PC-9 (cell line): Measurements from ENCODE around the gene KRT4. TPM values are rescaled to one million over a fixed set of nuclear protein-coding genes. Genes with fewer than 3 reads are reported as not detected.

Source experiments
- BruUV-seq: library from RNA; stranded (reverse); fragments of 400-500 nt; replicated peaks from 2 replicates; lab custom pipeline; 2021; lab: Mats Ljungman, UMichigan
- CTCF ChIA-PET: fragments of 300-600 bp; sonication (Branson Sonifier 250); formaldehyde crosslinking; loops from one replicate; lab custom pipeline; 2022; ENCODE audit warnings: antibody characterized with exemption; lab: Charles Lee
- POLR2A ChIA-PET: fragments of 300-600 bp; sonication (Branson Sonifier 250); formaldehyde crosslinking; loops from one replicate; lab custom pipeline; 2022; ENCODE audit warnings: antibody characterized with exemption; ENCODE audit not compliant: unreplicated experiment; lab: Charles Lee
- DNase-seq, 2 experiments: peaks; one replicate each; pipeline versions ENCODE4 v3.0.0 to v3.0.0-alpha.2; 2015 to 2022; ENCODE audit warnings: mixed read lengths in 1 of 2
- H2AFZ ChIP-seq: fragments of 200-600 bp; sonication (generic); 2 replicates; pipeline ENCODE4 v1.8.1; 2017; ENCODE audit warnings: antibody characterized with exemption
- H3F3A ChIP-seq: fragments of 200-600 bp; sonication (generic); 2 replicates; pipeline ENCODE4 v1.8.1; 2017; ENCODE audit warnings: antibody characterized with exemption, mild to moderate bottlenecking, low read depth; ENCODE audit not compliant: insufficient read depth
- H3K27ac ChIP-seq: fragments of 200-600 bp; sonication (generic); 2 replicates; pipeline ENCODE4 v1.6.1; 2016; ENCODE audit warnings: mixed run types
- H3K27me3 ChIP-seq: fragments of 200-600 bp; sonication (generic); 2 replicates; pipeline ENCODE4 v1.6.1; 2016; ENCODE audit warnings: low read depth, mixed run types; ENCODE audit not compliant: insufficient read depth
- H3K36me3 ChIP-seq: fragments of 200-600 bp; sonication (generic); 2 replicates; pipeline ENCODE4 v1.6.1; 2016; ENCODE audit warnings: low read depth, mixed run types
- H3K4me1 ChIP-seq: fragments of 200-600 bp; sonication (generic); replicated peaks from 2 replicates; pipeline ENCODE4 v1.6.1; 2016; ENCODE audit warnings: mixed run types; ENCODE audit not compliant: insufficient read depth
- H3K4me2 ChIP-seq: fragments of 200-600 bp; sonication (generic); 2 replicates; pipeline ENCODE4 v1.6.1; 2017; ENCODE audit warnings: mixed run types
- H3K4me3 ChIP-seq: fragments of 200-600 bp; sonication (generic); 2 replicates; pipeline ENCODE4 v1.6.1; 2016; ENCODE audit warnings: mixed run types
- H3K79me2 ChIP-seq: fragments of 200-600 bp; sonication (generic); 2 replicates; pipeline ENCODE4 v1.6.1; 2017; ENCODE audit warnings: low read depth, mixed run types
- H3K9me2 ChIP-seq: fragments of 200-600 bp; sonication (generic); 2 replicates; pipeline ENCODE4 v1.8.1; 2017; ENCODE audit warnings: mild to moderate bottlenecking; ENCODE audit not compliant: insufficient read depth
- H3K9me3 ChIP-seq: fragments of 200-600 bp; sonication (generic); 2 replicates; pipeline ENCODE4 v1.8.1; 2016; ENCODE audit warnings: low read depth; ENCODE audit not compliant: insufficient read depth
- H4K20me1 ChIP-seq: fragments of 200-600 bp; sonication (generic); 2 replicates; pipeline ENCODE4 v1.8.1; 2017; ENCODE audit not compliant: insufficient read depth
- CTCF ChIP-seq: fragments of 200-600 bp; sonication (generic); conservative IDR thresholded peaks from 2 replicates; pipeline ENCODE4 v1.6.1; 2017; ENCODE audit warnings: mixed run types, antibody characterized with exemption, mild to moderate bottlenecking, moderate library complexity
- EZH2 ChIP-seq: fragments of 200-600 bp; sonication (generic); IDR thresholded peaks from 2 replicates; pipeline ENCODE4 v1.8.0; 2017; ENCODE audit warnings: antibody characterized with exemption, low read depth
- intact Hi-C: fragments of 100-400 bp; cut with micrococcal nuclease; formaldehyde crosslinking; loops from one replicate; pipeline ENCODE4 v1.10.0; 2022; ENCODE audit not compliant: unreplicated experiment
- total RNA-seq: library from RNA; stranded (reverse); gene quantifications from 2 replicates; pipeline ENCODE4 v1.2.3, GENCODE V29; 2021

KRT4 gene
- total RNA-seq, 1 experiment from 2014 or later: 3.0 TPM

- DNase-seq: no peak
- BruUV-seq: no TSS peak
- POLR2A ChIA-PET: interaction anchor here (0.6 kb wide), 1 partner anchor 218 kb away, joined by 5 read pairs; no protein-coding TSS in a partner anchor
Measured at GRCh38 chr12:52829986-52830770, 16.3 kb upstream of the KRT4 start.

GRCh38 chr12:52828591-52829021, 14.7 kb upstream of the KRT4 start:
- H3K4me1 ChIP-seq: no peaks in the 10 kb centered on the region; the same call in 1 of the 2 replicates
- no peaks in the 10 kb centered on the region for H3K9me3 ChIP-seq
- TF ChIP-seq CTCF (no peak), EZH2 (no peak)
- no peaks in the 10 kb centered on the region for H3K79me2 ChIP-seq
- no peak overlapping the region for H3K4me3 ChIP-seq
- CTCF ChIA-PET: no interaction called here
- no peaks in the 10 kb centered on the region for H3F3A ChIP-seq
- H2AFZ ChIP-seq: no peak overlapping the region
- DNase-seq: no peak
- H3K27me3 ChIP-seq: no peaks in the 10 kb centered on the region
- no TSS peak for BruUV-seq
- no peaks in the 10 kb centered on the region for H4K20me1 ChIP-seq
- H3K36me3 ChIP-seq: no peaks in the 10 kb centered on the region
- H3K4me2 ChIP-seq: no peak overlapping the region
- H3K27ac ChIP-seq: no peak overlapping the region
- intact Hi-C loops: no loop called here
- POLR2A ChIA-PET: no interaction called here
- H3K9me2 ChIP-seq: no peaks in the 10 kb centered on the region

More at GRCh38 chr12:52829986-52830770, 16.3 kb upstream of the KRT4 start:
- H3K79me2 ChIP-seq: no peaks in the 10 kb centered on the region
- no peaks in the 10 kb centered on the region for H3K9me2 ChIP-seq
- H3K9me3 ChIP-seq: no peaks in the 10 kb centered on the region
- H3K36me3 ChIP-seq: no peaks in the 10 kb centered on the region
- no peaks in the 10 kb centered on the region for H3F3A ChIP-seq
- CTCF ChIA-PET: no interaction called here
- intact Hi-C loops: no loop called here
- no peak overlapping the region for H3K4me2 ChIP-seq
- no peak overlapping the region for H2AFZ ChIP-seq
- TF ChIP-seq CTCF: no peak
- no peak for TF ChIP-seq EZH2
- no peak overlapping the region for H3K27ac ChIP-seq
- no peaks in the 10 kb centered on the region for H3K27me3 ChIP-seq
- no peak overlapping the region for H3K4me3 ChIP-seq
- no peaks in the 10 kb centered on the region for H4K20me1 ChIP-seq
- H3K4me1 ChIP-seq: no peaks in the 10 kb centered on the region; the same call in 1 of the 2 replicates

- Histone ChIP-seq H4K20me1 (no peaks in the 10 kb centered on the region), H3K27me3 (no peaks in the 10 kb centered on the region), H3K4me1 (no peaks in the 10 kb centered on the region; the same call in 1 of the 2 replicates), H3K4me2 (no peak overlapping the region), H3K27ac (no peak overlapping the region), H3K9me3 (no peaks in the 10 kb centered on the region), H3K79me2 (no peaks in the 10 kb centered on the region), H3F3A (no peaks in the 10 kb centered on the region), H3K36me3 (no peaks in the 10 kb centered on the region), H3K9me2 (no peaks in the 10 kb centered on the region), H3K4me3 (no peak overlapping the region), H2AFZ (no peak overlapping the region)
- BruUV-seq: no TSS peak
- ChIA-PET CTCF (no interaction called here), POLR2A (no interaction called here)
- intact Hi-C loops: no loop called here
- DNase-seq: no peak
- TF ChIP-seq EZH2 (no peak), CTCF (no peak)
Measured at GRCh38 chr12:52828156-52828555, 14.2 kb upstream of the KRT4 start.
